Ectodermal cell (in vitro differentiated cells): ENCODE measurements around the gene SEC14L2.
"Not testable (repeated sequence)": the region's sequence is repeated elsewhere in the genome, so short reads cannot be mapped to it uniquely, and the experiment has no call there.

Experiments
- H3K27ac ChIP-seq: 2 replicates; pipeline ENCODE4 v1.7.0; 2013; ENCODE audit warnings: mild to moderate bottlenecking, low read depth, low read length; ENCODE audit not compliant: insufficient read depth, poor library complexity, severe bottlenecking
- H3K27me3 ChIP-seq: 2 replicates; pipeline ENCODE4 v1.7.0; 2013; ENCODE audit warnings: mild to moderate bottlenecking, low read length; ENCODE audit not compliant: insufficient read depth, control insufficient read depth, poor library complexity, severe bottlenecking
- H3K36me3 ChIP-seq: one replicate; pipeline ENCODE4 v1.7.0; 2013; ENCODE audit warnings: low read length; ENCODE audit not compliant: control insufficient read depth, insufficient read depth
- H3K4me1 ChIP-seq: one replicate; pipeline ENCODE4 v1.7.0; 2013; ENCODE audit warnings: low read length; ENCODE audit not compliant: control insufficient read depth, insufficient read depth
- H3K4me3 ChIP-seq: 2 replicates; pipeline ENCODE4 v1.7.0; 2013; ENCODE audit warnings: low read depth, low read length, control low read depth; ENCODE audit not compliant: insufficient read depth
- H3K9me3 ChIP-seq: 2 replicates; pipeline ENCODE4 v1.7.0; 2013; ENCODE audit warnings: mild to moderate bottlenecking, low read length, moderate library complexity; ENCODE audit not compliant: control insufficient read depth
- WGBS, 2 experiments: methylation state at CpG; one replicate each; pipeline ENCODE4 v1.1.7; 2013; ENCODE audit warnings: missing lambda C conversion rate in 2 of 2; 5-methylcytosine and 5-hydroxymethylcytosine counted together

The SEC14L2 gene

GRCh38 chr22:30435674-30436126 is 38.9 kb downstream of the SEC14L2 start:
- Histone ChIP-seq H3K9me3 (no peaks in the 10 kb centered on the region), H3K27me3 (no peaks in the 10 kb centered on the region), H3K36me3 (no peaks in the 10 kb centered on the region), H3K27ac (no peak overlapping the region), H3K4me3 (no peak overlapping the region), H3K4me1 (no peaks in the 10 kb centered on the region)
- WGBS, 2 experiments, result 84 to 87% methylated on average over 6 of the region's 6 CpGs

GRCh38 chr22:30436196-30436595 is 39.4 kb downstream of the SEC14L2 start:
- WGBS, 2 experiments, result 87 to 88% methylated on average over 2 of the region's 2 CpGs
- Histone ChIP-seq H3K27ac (no peak overlapping the region), H3K27me3 (no peaks in the 10 kb centered on the region), H3K4me3 (no peak overlapping the region), H3K4me1 (no peaks in the 10 kb centered on the region), H3K36me3 (no peaks in the 10 kb centered on the region), H3K9me3 (no peaks in the 10 kb centered on the region)

GRCh38 chr22:30438559-30438958 is 41.7 kb downstream of the SEC14L2 start:
- H3K36me3 ChIP-seq, result no peaks in the 10 kb centered on the region
- no peak overlapping the region for H3K27ac ChIP-seq
- WGBS, 2 experiments, result 76 to 79% methylated on average over 3 of the region's 3 CpGs
- no peaks in the 10 kb centered on the region for H3K4me1 ChIP-seq
- H3K9me3 ChIP-seq, result no peaks in the 10 kb centered on the region
- no peak overlapping the region for H3K4me3 ChIP-seq
- H3K27me3 ChIP-seq, result no peaks in the 10 kb centered on the region

- Histone ChIP-seq H3K4me3 (no peak overlapping the region), H3K27me3 (no peaks in the 10 kb centered on the region), H3K4me1 (no peaks in the 10 kb centered on the region), H3K9me3 (no peaks in the 10 kb centered on the region), H3K27ac (no peak overlapping the region), H3K36me3 (no peaks in the 10 kb centered on the region)
- WGBS, 2 experiments, result 90 to 95% methylated on average over 4 of the region's 4 CpGs
Measured at GRCh38 chr22:30439226-30439625, 42.4 kb downstream of the SEC14L2 start.

GRCh38 chr22:30439836-30440235 is 43.0 kb downstream of the SEC14L2 start:
- Histone ChIP-seq H3K36me3 (no peaks in the 10 kb centered on the region), H3K9me3 (no peaks in the 10 kb centered on the region), H3K27me3 (no peaks in the 10 kb centered on the region), H3K4me1 (no peaks in the 10 kb centered on the region), H3K27ac (no peak overlapping the region), H3K4me3 (no peak overlapping the region)
- 94 to 95% methylated on average over 11 of the region's 11 CpGs for WGBS, 2 experiments

DNA sequence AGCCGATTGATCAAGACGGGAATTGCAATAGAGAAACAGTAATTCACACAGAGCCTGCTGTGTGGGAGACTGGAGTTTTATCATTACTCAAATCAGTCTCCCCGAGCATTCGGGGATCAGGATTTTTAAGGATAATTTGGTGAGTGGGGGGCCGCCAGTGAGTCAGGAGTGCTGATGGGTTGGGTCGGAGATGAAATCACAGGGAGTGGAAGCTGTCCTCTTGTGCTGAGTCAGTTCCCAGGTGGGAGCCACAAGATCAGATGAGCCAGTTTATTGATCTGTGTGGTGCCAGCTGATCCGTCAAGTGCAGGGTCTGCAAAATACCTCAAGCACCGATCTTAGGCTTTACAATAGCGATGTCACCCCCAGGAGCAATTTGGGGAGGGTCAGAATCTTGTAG is 44.3 kb downstream of the SEC14L2 start:
- no peaks in the 10 kb centered on the region for H3K4me1 ChIP-seq
- H3K4me3 ChIP-seq, result no peak overlapping the region
- H3K27me3 ChIP-seq, result no peaks in the 10 kb centered on the region
- WGBS, 2 experiments, result 85 to 90% methylated on average over 9 of the region's 9 CpGs
- no peaks in the 10 kb centered on the region for H3K9me3 ChIP-seq
- no peak overlapping the region for H3K27ac ChIP-seq
- H3K36me3 ChIP-seq, result no peaks in the 10 kb centered on the region

DNA sequence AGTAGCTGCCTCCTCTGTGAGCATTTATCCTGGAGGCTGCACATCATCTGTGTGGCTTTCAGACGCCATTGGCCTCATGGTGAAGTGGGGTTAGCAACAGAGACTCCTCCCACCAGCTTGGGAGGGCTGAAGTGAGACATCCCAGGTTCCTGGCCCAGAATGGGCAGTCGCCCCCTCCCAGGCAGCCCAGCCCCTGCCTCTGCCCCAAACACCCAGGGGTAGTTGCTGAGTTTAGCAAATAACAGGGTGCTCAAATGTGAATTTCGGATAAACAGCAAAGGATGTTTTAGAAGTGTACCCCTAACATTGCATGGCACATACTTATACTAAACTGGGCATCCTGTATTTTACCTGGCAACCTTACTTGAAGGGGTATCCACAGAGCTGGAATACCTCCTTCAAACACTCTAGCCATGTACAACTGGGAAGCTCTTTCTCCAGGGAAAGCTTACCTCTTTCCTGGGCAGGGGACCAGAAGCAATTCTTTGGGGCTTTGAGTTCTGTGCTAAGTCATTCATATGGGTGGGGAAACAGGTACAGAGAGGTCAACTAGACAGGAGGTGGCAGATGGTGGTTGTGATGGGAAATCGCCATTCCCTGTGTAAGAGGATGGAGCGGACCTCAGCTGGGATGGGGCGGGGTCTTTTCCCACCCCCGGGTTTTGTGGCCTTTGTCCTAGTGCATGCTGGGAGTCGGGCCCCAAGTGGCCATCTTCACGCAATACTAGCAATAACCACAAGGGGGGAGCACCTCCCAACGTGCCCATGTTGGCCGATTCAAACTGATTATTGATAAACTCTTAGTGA is 48.0 kb downstream of the SEC14L2 start:
- 29% methylated on average over 11 of the region's 11 CpGs for WGBS, 2 experiments
- H3K4me1 ChIP-seq, result no peaks in the 10 kb centered on the region
- no peak overlapping the region for H3K4me3 ChIP-seq
- no peak overlapping the region for H3K27ac ChIP-seq
- H3K9me3 ChIP-seq, result no peaks in the 10 kb centered on the region
- H3K36me3 ChIP-seq, result no peaks in the 10 kb centered on the region
- no peaks in the 10 kb centered on the region for H3K27me3 ChIP-seq

DNA sequence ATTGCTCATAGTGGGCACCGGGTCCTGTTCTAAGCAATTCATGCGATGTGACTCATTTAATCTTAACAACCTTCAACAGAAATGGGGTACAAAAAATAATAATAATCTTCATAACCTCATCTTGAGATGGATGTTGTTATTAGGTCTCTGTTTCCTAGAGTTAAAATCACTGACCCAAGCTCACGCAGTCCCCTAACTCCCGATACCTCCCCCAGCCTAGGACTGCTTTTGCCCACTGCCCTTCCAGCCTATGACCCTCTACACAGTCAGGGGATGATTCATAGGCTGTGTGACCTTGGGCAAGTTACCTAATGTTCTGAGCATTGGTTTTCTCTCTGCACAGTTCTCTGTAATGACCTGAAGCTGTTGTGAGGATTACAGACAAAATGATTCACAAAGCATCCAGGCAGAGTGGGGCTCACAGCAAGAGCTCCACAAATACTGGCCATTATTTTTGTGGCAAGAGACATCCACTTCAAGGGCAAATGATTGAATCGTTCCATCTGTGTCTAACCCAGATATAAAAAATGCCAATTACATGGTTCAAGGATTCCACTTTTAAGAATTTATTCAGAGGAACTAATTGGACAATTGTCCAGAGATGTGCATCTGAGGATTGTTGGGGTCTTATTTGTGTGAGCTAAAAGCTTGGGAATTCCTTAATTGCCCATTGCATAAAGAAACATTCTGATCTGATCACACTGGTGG is 48.8 kb downstream of the SEC14L2 start:
- Histone ChIP-seq H3K27ac (no peak overlapping the region), H3K4me1 (no peaks in the 10 kb centered on the region), H3K4me3 (no peak overlapping the region), H3K9me3 (no peaks in the 10 kb centered on the region), H3K27me3 (no peaks in the 10 kb centered on the region), H3K36me3 (no peaks in the 10 kb centered on the region)
- WGBS, 2 experiments, result 64 to 80% methylated on average over 4 to 5 of the region's 5 CpGs

- Histone ChIP-seq H3K9me3 (no peaks in the 10 kb centered on the region), H3K4me3 (no peak overlapping the region), H3K27ac (no peak overlapping the region), H3K4me1 (no peaks in the 10 kb centered on the region), H3K36me3 (no peaks in the 10 kb centered on the region), H3K27me3 (no peaks in the 10 kb centered on the region)
- 91 to 96% methylated on average over 3 of the region's 3 CpGs for WGBS, 2 experiments
Measured at GRCh38 chr22:30447656-30448055, 50.8 kb downstream of the SEC14L2 start.

- not testable (repeated sequence) for H3K9me3 ChIP-seq, H3K4me3 ChIP-seq, H3K27ac ChIP-seq, H3K4me1 ChIP-seq, H3K36me3 ChIP-seq, H3K27me3 ChIP-seq
- 82 to 86% methylated on average over 9 of the region's 9 CpGs for WGBS, 2 experiments
Measured at GRCh38 chr22:30451488-30451887, 54.7 kb downstream of the SEC14L2 start.
